GM12892 (cell line): ENCODE data around the gene OR51B5.

Experiments used
- POLR2A ChIP-seq: IDR thresholded peaks from 2 replicates; pipeline ENCODE4 v1.6.1; 2011; ENCODE audit warnings: low read depth, low read length, control low read depth
- POLR2AphosphoS5 ChIP-seq: IDR thresholded peaks from 2 replicates; pipeline ENCODE4 v1.6.1; 2011; ENCODE audit warnings: low read depth, low read length, control low read depth

- TF ChIP-seq POLR2A (no peak), POLR2AphosphoS5 (no peak)
Observed at GRCh38 chr11:5349550-5349949, 6.2 kb upstream of the OR51B5 start.
